ENCODE measurements around the gene VRK1. TPM values are rescaled to one million over a fixed set of nuclear protein-coding genes. Genes with fewer than 3 reads are reported as not detected.
"Not testable (repeated sequence)": the region's sequence is repeated elsewhere in the genome, so short reads cannot be mapped to it uniquely, and the experiment has no call there.

Gene VRK1
- total RNA-seq, 5 donors from 2014 or later (not counting 1 experiment from before 2014, with no cell fraction given) = 24.4 to 34.5 (median 29.4) TPM

DNA sequence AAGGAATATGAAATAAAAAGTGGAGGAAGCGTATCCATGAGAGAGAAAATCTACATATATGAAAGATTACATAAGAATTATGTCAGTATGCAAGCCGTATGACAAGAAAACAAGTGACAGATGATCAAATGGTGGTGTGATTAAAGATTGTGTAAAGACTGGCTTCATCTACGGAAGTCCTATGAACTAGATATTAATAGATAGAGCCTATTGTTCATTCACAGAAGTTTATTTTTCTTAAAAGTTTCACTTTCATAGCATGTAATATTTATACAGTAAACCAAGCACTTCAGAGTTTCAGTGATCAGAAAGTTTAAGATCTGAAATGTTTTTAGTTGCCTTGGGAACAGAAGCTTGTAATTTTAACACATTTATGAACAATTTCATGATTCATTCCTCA, 84.5 kb downstream of the VRK1 start:
- ChIA-PET POLR2A (no interaction called here), CTCF (no interaction called here)
- DNase-seq (no peak), ATAC-seq (replicated peaks in 1 of 4) (no peak)
- H3K27me3 Mint-ChIP-seq = no peaks in the 10 kb centered on the region
- no peaks in the 10 kb centered on the region for H3K27me3 ChIP-seq (replicated peaks in 1 of 2; ENCODE audit: control insufficient read depth in 2 of 2, extremely low read depth in 1 of 2, insufficient read depth in 2 of 2, low read length in 1 of 2)
- H3K4me1 ChIP-seq (ENCODE audit: control insufficient read depth in 1 of 2, extremely low read depth in 1 of 2, insufficient read depth in 2 of 2, low read length in 2 of 2) = no peaks in the 10 kb centered on the region
- H3K9me3 ChIP-seq = no peaks in the 10 kb centered on the region
- peaks cover 0 to 5% of the 10 kb centered on the region in 2 donors for H3K36me3 ChIP-seq (ENCODE audit: control insufficient read depth in 2 of 2, extremely low read depth in 1 of 2, insufficient read depth in 1 of 2, low read length in 1 of 2)
- H3K4me3 ChIP-seq (ENCODE audit: control insufficient read depth in 1 of 2, extremely low read depth in 1 of 2, low read length in 1 of 2) = no peak overlapping the region
- no peak overlapping the region for H3K27ac ChIP-seq (ENCODE audit: low read length)
- no peak overlapping the region for H3K27ac Mint-ChIP-seq
- H3K36me3 Mint-ChIP-seq = peaks cover 48% of the 10 kb centered on the region
- no peak overlapping the region for H3K4me3 Mint-ChIP-seq
- no CpG with 5 or more reads among the region's 3 CpGs for WGBS (ENCODE audit: insufficient coverage)
- peaks cover 0 to 2% (median 0%) of the 10 kb centered on the region in 3 donors for H3K9me3 Mint-ChIP-seq
- H3K4me1 Mint-ChIP-seq = no peaks in the 10 kb centered on the region

DNA sequence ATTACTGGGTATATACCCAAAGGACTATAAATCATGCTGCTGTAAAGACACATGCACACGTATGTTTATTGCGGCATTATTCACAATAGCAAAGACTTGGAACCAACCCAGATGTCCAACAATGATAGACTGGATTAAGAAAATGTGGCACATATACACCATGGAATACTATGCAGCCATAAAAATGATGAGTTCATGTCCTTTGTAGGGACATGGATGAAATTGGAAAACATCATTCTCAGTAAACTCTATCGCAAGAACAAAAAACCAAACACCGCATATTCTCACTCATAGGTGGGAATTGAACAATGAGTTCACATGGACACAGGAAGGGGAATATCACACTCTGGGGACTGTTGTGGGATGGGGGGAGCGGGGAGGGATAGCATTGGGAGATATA, 86.8 kb downstream of the VRK1 start:
- H3K36me3 ChIP-seq (ENCODE audit: control insufficient read depth in 2 of 2, extremely low read depth in 1 of 2, insufficient read depth in 1 of 2, low read length in 1 of 2); H3K27ac Mint-ChIP-seq; H3K27ac ChIP-seq (ENCODE audit: low read length); H3K9me3 ChIP-seq; H3K27me3 Mint-ChIP-seq; H3K4me1 ChIP-seq (ENCODE audit: control insufficient read depth in 1 of 2, extremely low read depth in 1 of 2, insufficient read depth in 2 of 2, low read length in 2 of 2); H3K4me3 Mint-ChIP-seq; CTCF ChIA-PET; H3K9me3 Mint-ChIP-seq; H3K4me3 ChIP-seq (ENCODE audit: control insufficient read depth in 1 of 2, extremely low read depth in 1 of 2, low read length in 1 of 2); H3K4me1 Mint-ChIP-seq; DNase-seq; ATAC-seq (replicated peaks in 1 of 4); POLR2A ChIA-PET; H3K27me3 ChIP-seq (replicated peaks in 1 of 2; ENCODE audit: control insufficient read depth in 2 of 2, extremely low read depth in 1 of 2, insufficient read depth in 2 of 2, low read length in 1 of 2): not testable (repeated sequence)
- no CpG with 5 or more reads among the region's 5 CpGs for WGBS (ENCODE audit: insufficient coverage)
- peaks cover 44% of the 10 kb centered on the region for H3K36me3 Mint-ChIP-seq

DNA sequence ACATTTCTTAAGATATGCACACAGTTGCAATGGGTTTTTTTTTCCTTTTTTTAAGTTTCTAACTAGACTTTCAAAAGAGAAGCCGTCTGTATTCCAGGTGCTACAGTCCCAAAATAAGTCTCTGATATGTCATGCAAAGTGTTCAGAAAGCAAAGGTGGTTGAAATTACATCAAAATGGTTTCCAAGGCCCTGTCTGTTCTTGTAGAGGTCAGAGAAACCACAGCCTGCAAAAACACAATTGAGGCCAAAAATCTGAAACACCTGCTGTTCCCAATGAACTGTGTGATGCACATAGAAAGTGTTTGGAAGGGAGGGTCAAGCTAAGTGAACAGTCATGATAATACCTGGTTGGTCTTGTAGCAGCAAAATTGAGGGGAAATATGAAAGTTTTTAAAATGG, 91.0 kb downstream of the VRK1 start:
- no peaks in the 10 kb centered on the region for H3K27me3 Mint-ChIP-seq
- WGBS (ENCODE audit: insufficient coverage) = 67% methylated on average over 1 of the region's 1 CpG
- POLR2A ChIA-PET = no interaction called here
- Histone ChIP-seq H3K36me3 (ENCODE audit: control insufficient read depth in 2 of 2, extremely low read depth in 1 of 2, insufficient read depth in 1 of 2, low read length in 1 of 2) (no peaks in the 10 kb centered on the region), H3K27ac (ENCODE audit: low read length) (no peak overlapping the region), H3K4me3 (ENCODE audit: control insufficient read depth in 1 of 2, extremely low read depth in 1 of 2, low read length in 1 of 2) (no peak overlapping the region), H3K27me3 (replicated peaks in 1 of 2; ENCODE audit: control insufficient read depth in 2 of 2, extremely low read depth in 1 of 2, insufficient read depth in 2 of 2, low read length in 1 of 2) (no peaks in the 10 kb centered on the region), H3K4me1 (ENCODE audit: control insufficient read depth in 1 of 2, extremely low read depth in 1 of 2, insufficient read depth in 2 of 2, low read length in 2 of 2) (no peaks in the 10 kb centered on the region), H3K9me3 (no peaks in the 10 kb centered on the region)
- no peak overlapping the region for H3K27ac Mint-ChIP-seq
- no peak overlapping the region for H3K4me3 Mint-ChIP-seq
- peaks cover 17% of the 10 kb centered on the region for H3K36me3 Mint-ChIP-seq
- no peaks in the 10 kb centered on the region for H3K9me3 Mint-ChIP-seq
- H3K4me1 Mint-ChIP-seq = peaks cover 0 to 2% (median 0%) of the 10 kb centered on the region in 3 donors
- CTCF ChIA-PET = no interaction called here
- no peak for DNase-seq
- ATAC-seq (replicated peaks in 1 of 4) = no peak

DNA sequence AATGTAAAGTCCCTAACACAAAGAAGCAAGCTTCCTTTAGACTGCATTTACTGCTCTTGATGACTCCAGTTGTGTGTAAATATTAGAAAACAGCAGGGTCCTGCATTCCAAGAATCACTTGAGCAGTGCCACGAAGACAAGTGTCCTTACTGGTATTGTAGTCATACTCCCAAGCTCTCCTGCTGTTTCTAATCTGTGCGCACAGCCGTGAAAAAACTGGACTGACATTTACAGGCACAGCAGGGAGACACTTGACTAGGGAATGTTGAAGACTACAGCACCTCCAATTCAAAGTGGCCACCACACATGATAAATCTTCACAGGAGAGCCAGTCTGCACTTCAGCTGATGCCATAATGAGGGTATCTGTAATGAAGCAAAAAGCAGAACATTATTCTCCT, 91.4 kb downstream of the VRK1 start:
- ATAC-seq (replicated peaks in 1 of 4) (no peak), DNase-seq (no peak)
- ChIA-PET CTCF (no interaction called here), POLR2A (no interaction called here)
- no peaks in the 10 kb centered on the region for H3K9me3 ChIP-seq
- H3K4me1 ChIP-seq (ENCODE audit: control insufficient read depth in 1 of 2, extremely low read depth in 1 of 2, insufficient read depth in 2 of 2, low read length in 2 of 2) = no peaks in the 10 kb centered on the region
- no peaks in the 10 kb centered on the region for H3K27me3 ChIP-seq (replicated peaks in 1 of 2; ENCODE audit: control insufficient read depth in 2 of 2, extremely low read depth in 1 of 2, insufficient read depth in 2 of 2, low read length in 1 of 2)
- no peak overlapping the region for H3K4me3 Mint-ChIP-seq
- H3K9me3 Mint-ChIP-seq = no peaks in the 10 kb centered on the region
- WGBS (ENCODE audit: insufficient coverage) = no CpG with 5 or more reads among the region's 3 CpGs
- H3K27ac Mint-ChIP-seq = no peak overlapping the region
- H3K36me3 ChIP-seq (ENCODE audit: control insufficient read depth in 2 of 2, extremely low read depth in 1 of 2, insufficient read depth in 1 of 2, low read length in 1 of 2) = no peaks in the 10 kb centered on the region
- H3K27me3 Mint-ChIP-seq = no peaks in the 10 kb centered on the region
- H3K4me3 ChIP-seq (ENCODE audit: control insufficient read depth in 1 of 2, extremely low read depth in 1 of 2, low read length in 1 of 2) = no peak overlapping the region
- peaks cover 0 to 3% (median 2%) of the 10 kb centered on the region in 3 donors for H3K4me1 Mint-ChIP-seq
- no peak overlapping the region for H3K27ac ChIP-seq (ENCODE audit: low read length)
- peaks cover 17% of the 10 kb centered on the region for H3K36me3 Mint-ChIP-seq

DNA sequence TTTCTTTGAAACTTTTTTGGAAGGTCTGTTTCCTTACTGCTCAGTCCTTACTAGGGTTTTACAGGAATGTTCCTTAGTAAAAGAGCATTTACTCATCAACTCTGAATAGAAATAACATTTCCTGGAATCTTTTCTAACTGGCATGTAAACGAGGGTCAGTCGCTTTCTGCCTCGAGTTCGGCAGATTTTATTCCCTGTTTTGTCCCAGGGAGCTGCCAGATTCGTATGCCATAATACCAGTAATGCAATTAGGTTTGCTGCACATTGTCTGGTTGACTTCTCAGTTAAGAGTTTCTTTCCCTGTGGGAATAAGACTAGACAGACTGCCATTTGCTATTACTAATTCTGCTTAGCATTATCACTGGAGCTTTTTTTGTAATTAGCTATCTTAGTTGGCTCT, 91.9 kb downstream of the VRK1 start:
- POLR2A ChIA-PET = no interaction called here
- peaks cover 3 to 8% (median 5%) of the 10 kb centered on the region in 3 donors for H3K4me1 Mint-ChIP-seq

DNA sequence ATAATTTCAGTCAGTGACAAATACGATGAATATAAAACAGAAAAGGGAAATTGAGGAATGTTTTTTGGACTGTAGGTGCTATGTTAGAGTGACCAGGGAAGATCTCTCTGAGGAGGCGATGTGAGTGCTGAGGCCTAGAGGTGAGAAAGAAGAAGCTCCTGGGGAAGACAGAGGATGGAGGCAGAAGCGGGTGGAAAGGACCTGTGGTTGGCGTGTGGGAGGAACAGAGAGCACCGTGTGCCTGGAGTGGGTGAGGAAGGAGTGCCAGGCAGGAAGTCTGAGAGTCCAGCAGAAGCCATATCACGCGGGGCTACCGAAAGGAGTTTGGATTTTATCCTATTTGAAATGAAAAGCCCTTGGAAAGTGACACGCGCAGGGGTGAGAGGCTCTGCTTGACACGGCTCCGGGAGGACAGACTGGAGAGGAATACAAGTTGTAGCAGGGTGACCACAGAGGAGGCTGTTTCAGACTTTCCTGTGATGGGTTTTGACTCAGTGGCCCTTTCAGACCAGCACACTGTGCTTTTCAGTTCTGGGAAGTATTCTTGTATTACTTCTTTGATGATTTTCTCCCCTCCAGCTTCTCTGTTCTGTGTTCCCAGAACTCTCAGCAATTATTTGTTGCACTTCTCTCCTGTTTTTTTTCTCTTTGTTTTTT, 96.9 kb downstream of the VRK1 start:
- no peak overlapping the region for H3K4me3 Mint-ChIP-seq
- no peaks in the 10 kb centered on the region for H3K9me3 Mint-ChIP-seq
- Histone ChIP-seq H3K4me1 (ENCODE audit: control insufficient read depth in 1 of 2, extremely low read depth in 1 of 2, insufficient read depth in 2 of 2, low read length in 2 of 2) (no peaks in the 10 kb centered on the region), H3K36me3 (ENCODE audit: control insufficient read depth in 2 of 2, extremely low read depth in 1 of 2, insufficient read depth in 1 of 2, low read length in 1 of 2) (no peaks in the 10 kb centered on the region), H3K27ac (ENCODE audit: low read length) (no peak overlapping the region), H3K9me3 (no peaks in the 10 kb centered on the region), H3K4me3 (ENCODE audit: control insufficient read depth in 1 of 2, extremely low read depth in 1 of 2, low read length in 1 of 2) (no peak overlapping the region), H3K27me3 (replicated peaks in 1 of 2; ENCODE audit: control insufficient read depth in 2 of 2, extremely low read depth in 1 of 2, insufficient read depth in 2 of 2, low read length in 1 of 2) (no peaks in the 10 kb centered on the region)
- ChIA-PET CTCF (no interaction called here), POLR2A (no interaction called here)
- DNase-seq = no peak
- peaks cover 23% of the 10 kb centered on the region for H3K36me3 Mint-ChIP-seq
- H3K4me1 Mint-ChIP-seq = peaks cover 3 to 12% (median 5%) of the 10 kb centered on the region in 3 donors
- WGBS (ENCODE audit: insufficient coverage) = 60% methylated on average over 12 of the region's 12 CpGs
- ATAC-seq (replicated peaks in 1 of 4) = no peak
- no peaks in the 10 kb centered on the region for H3K27me3 Mint-ChIP-seq
- no peak overlapping the region for H3K27ac Mint-ChIP-seq

More for the DNA sequence above, 91.9 kb downstream of the VRK1 start:
- no peaks in the 10 kb centered on the region for H3K9me3 ChIP-seq
- DNase-seq (no peak), ATAC-seq (replicated peaks in 1 of 4) (no peak)
- H3K27me3 ChIP-seq (replicated peaks in 1 of 2; ENCODE audit: control insufficient read depth in 2 of 2, extremely low read depth in 1 of 2, insufficient read depth in 2 of 2, low read length in 1 of 2) = no peaks in the 10 kb centered on the region
- CTCF ChIA-PET = no interaction called here
- no peak overlapping the region for H3K4me3 ChIP-seq (ENCODE audit: control insufficient read depth in 1 of 2, extremely low read depth in 1 of 2, low read length in 1 of 2)
- WGBS (ENCODE audit: insufficient coverage) = 99% methylated on average over 5 of the region's 5 CpGs
- H3K36me3 Mint-ChIP-seq = peaks cover 16% of the 10 kb centered on the region
- no peak overlapping the region for H3K4me3 Mint-ChIP-seq
- no peak overlapping the region for H3K27ac ChIP-seq (ENCODE audit: low read length)
- no peaks in the 10 kb centered on the region for H3K9me3 Mint-ChIP-seq
- H3K27ac Mint-ChIP-seq = no peak overlapping the region
- H3K27me3 Mint-ChIP-seq = no peaks in the 10 kb centered on the region
- H3K4me1 ChIP-seq (ENCODE audit: control insufficient read depth in 1 of 2, extremely low read depth in 1 of 2, insufficient read depth in 2 of 2, low read length in 2 of 2) = no peaks in the 10 kb centered on the region
- no peaks in the 10 kb centered on the region for H3K36me3 ChIP-seq (ENCODE audit: control insufficient read depth in 2 of 2, extremely low read depth in 1 of 2, insufficient read depth in 1 of 2, low read length in 1 of 2)

DNA sequence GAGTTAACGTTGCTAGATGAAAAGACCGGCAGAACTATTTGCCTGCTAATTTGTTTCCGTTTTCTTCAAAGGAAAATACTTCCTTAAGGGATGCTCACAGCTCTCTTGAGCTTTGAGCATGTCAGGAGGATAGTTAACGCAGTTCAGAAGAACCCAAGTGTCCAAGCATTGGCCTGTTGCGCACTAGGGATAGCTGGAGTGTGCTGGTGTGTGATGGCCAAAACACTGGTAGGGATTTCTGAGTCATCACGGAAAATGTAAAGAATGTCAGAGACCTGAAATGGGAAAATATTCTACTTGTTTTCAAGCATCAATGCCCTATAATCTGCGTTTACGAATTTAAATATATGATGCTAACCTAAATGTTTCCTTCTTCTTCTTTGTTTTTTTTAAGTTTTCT, 97.8 kb downstream of the VRK1 start:
- peaks cover 3 to 12% (median 5%) of the 10 kb centered on the region in 3 donors for H3K4me1 Mint-ChIP-seq
- POLR2A ChIA-PET = no interaction called here
- WGBS (ENCODE audit: insufficient coverage) = 100% methylated on average over 1 of the region's 8 CpGs

More for the DNA sequence above, 97.8 kb downstream of the VRK1 start:
- Histone ChIP-seq H3K4me1 (ENCODE audit: control insufficient read depth in 1 of 2, extremely low read depth in 1 of 2, insufficient read depth in 2 of 2, low read length in 2 of 2) (no peaks in the 10 kb centered on the region), H3K27ac (ENCODE audit: low read length) (no peak overlapping the region), H3K36me3 (ENCODE audit: control insufficient read depth in 2 of 2, extremely low read depth in 1 of 2, insufficient read depth in 1 of 2, low read length in 1 of 2) (no peaks in the 10 kb centered on the region), H3K27me3 (replicated peaks in 1 of 2; ENCODE audit: control insufficient read depth in 2 of 2, extremely low read depth in 1 of 2, insufficient read depth in 2 of 2, low read length in 1 of 2) (no peaks in the 10 kb centered on the region), H3K9me3 (no peaks in the 10 kb centered on the region), H3K4me3 (ENCODE audit: control insufficient read depth in 1 of 2, extremely low read depth in 1 of 2, low read length in 1 of 2) (no peak overlapping the region)
- no peak overlapping the region for H3K4me3 Mint-ChIP-seq
- DNase-seq = no peak
- H3K36me3 Mint-ChIP-seq = peaks cover 23% of the 10 kb centered on the region
- no peaks in the 10 kb centered on the region for H3K27me3 Mint-ChIP-seq
- no peak for ATAC-seq (replicated peaks in 1 of 4)
- H3K27ac Mint-ChIP-seq = no peak overlapping the region
- CTCF ChIA-PET = no interaction called here
- H3K9me3 Mint-ChIP-seq = no peaks in the 10 kb centered on the region
